Pancreas (tissue), 10 donors: ENCODE results near the gene SIPA1L2. TPM values are rescaled to one million over a fixed set of nuclear protein-coding genes. Genes with fewer than 3 reads are reported as not detected.

Experiments used
- ATAC-seq, 4 donors: fragments of 200-7000 bp; cut with Tn5 transposase; one replicate each; pipeline versions ENCODE4 v1.8.0 to v1.9.1; 2020; ENCODE audit warnings: mild to moderate bottlenecking in 4 of 4, moderate library complexity in 4 of 4
- DNase-seq, 6 donors: peaks; one replicate each; pipeline ENCODE4 v3.0.0-alpha.2; 2020
- FAIRE-seq: peaks from 2 replicates; lab custom pipeline; 2012; peaks lifted over from hg19 to GRCh38; lab: Jason Lieb, UNC
- H3K27ac ChIP-seq, 4 donors: fragments of 200-600 bp; sonication (generic); 1 replicate in 3 of 4; 2 replicates in 1 of 4; pipeline versions ENCODE4 v1.5.0 to v1.8.0; 2020
- H3K27me3 ChIP-seq, 4 donors: fragments of 200-600 bp; one replicate each; pipeline ENCODE4 v1.8.0; 2021
- H3K36me3 ChIP-seq, 3 donors: fragments of 200-600 bp; sonication (generic) in 1 of 3; one replicate each; pipeline versions ENCODE4 v1.5.0 to v1.8.0; 2020 to 2021
- H3K4me1 ChIP-seq, 3 donors: fragments of 200-600 bp; one replicate each; pipeline ENCODE4 v1.8.0; 2021
- H3K4me3 ChIP-seq, 4 donors: fragments of 200-600 bp; sonication (generic) in 2 of 4; one replicate each; pipeline versions ENCODE4 v1.5.0 to v1.8.0; 2020 to 2021
- H3K9me3 ChIP-seq, 4 donors: fragments of 200-600 bp; one replicate each; pipeline ENCODE4 v1.8.0; 2021
- CTCF ChIP-seq, 4 donors: fragments of 200-600 bp; sonication (generic) in 3 of 4; IDR thresholded peaks; one replicate each; pipeline versions ENCODE4 v1.5.0 to v1.8.0; 2021; ENCODE audit warnings: antibody characterized with exemption in 4 of 4
- WGBS, 2 donors: extraction: QIAGEN DNeasy Blood & Tissue Kit; methylation state at CpG; one replicate each; pipeline ENCODE4 v1.1.7; 2013; 5-methylcytosine and 5-hydroxymethylcytosine counted together
- intact Hi-C, 3 donors: fragments of 100-400 bp; cut with DNase I; formaldehyde crosslinking; loops; one replicate each; pipeline versions ENCODE4 v1.11.1 to v1.14.2; 2022
- polyA plus RNA-seq, 2 donors: library from polyadenylated mRNA; stranded (reverse); fragments of 200-250 nt; gene quantifications; one replicate each; pipeline ENCODE4 v1.2.3, GENCODE V29; 2013
- total RNA-seq, 6 donors: library from RNA; stranded (reverse); fragmentation: NEBNext Ultra II Directional in 4 of 6; extraction: Animal tissue kit (Norgen Biotek cat#: 25700) in 4 of 6; gene quantifications; one replicate each; pipeline versions ENCODE4 v1.2.1 to v1.2.4, GENCODE V29; 2021 to 2023
- donor health status: healthy with polysubstance abuse.
- donor health status: DM: no; HTN: no; CAD: no; lungs with moderate emphysema.
- donor health status: DM: no; HTN: no; CAD: no.
- donor health status: control.
- donor health status: control.
- donor health status: Bipolar disorder and iron deficiency.
- donor health status: DM: yes; HTN: yes; CAD: no.
- donor health status: DM: no; HTN: no; CAD: no.
- donor health status: DM: no; HTN: no; CAD: no.
- donor health status: DM: yes; HTN: yes; CAD: no.

Gene SIPA1L2
- total and polyA plus RNA-seq, 8 donors, result 2.1 to 10.9 (median 4.7) TPM

- H3K4me3 ChIP-seq, result no peak overlapping the region
- H3K27me3 ChIP-seq, result no peaks in the 10 kb centered on the region
- no peak for DNase-seq
- H3K9me3 ChIP-seq, result no peaks in the 10 kb centered on the region
- no peak overlapping the region for H3K27ac ChIP-seq
- TF ChIP-seq CTCF (IDR thresholded peaks at IDR 0.05), result no peak
- H3K4me1 ChIP-seq, result peaks cover 0 to 16% (median 0%) of the 10 kb centered on the region in 3 donors
- ATAC-seq, result no peak
- no peak for FAIRE-seq
- intact Hi-C loops, result loop anchor here in 1 of 3 donors (10.0 kb wide), 1 partner anchor 758 kb away; no protein-coding TSS in a partner anchor
- no peaks in the 10 kb centered on the region for H3K36me3 ChIP-seq
- 63 to 76% methylated on average over 8 of the region's 8 CpGs for WGBS, 2 donors
Observed at GRCh38 chr1:232622981-232623380, 7.0 kb downstream of the SIPA1L2 start.

GRCh38 chr1:232622378-232622777 lies 7.6 kb downstream of the SIPA1L2 start:
- FAIRE-seq, result peak; percentile 78
- no peak for TF ChIP-seq CTCF (IDR thresholded peaks at IDR 0.05)
- H3K27me3 ChIP-seq, result no peaks in the 10 kb centered on the region
- DNase-seq, result no peak
- H3K36me3 ChIP-seq, result no peaks in the 10 kb centered on the region
- ATAC-seq, result peak in 2 of 4 donors; percentile 31 to 34
- 43 to 48% methylated on average over 2 of the region's 2 CpGs for WGBS, 2 donors
- no peaks in the 10 kb centered on the region for H3K9me3 ChIP-seq
- H3K4me1 ChIP-seq, result peaks cover 0 to 14% (median 0%) of the 10 kb centered on the region in 3 donors
- intact Hi-C loops, result loop anchor here in 1 of 3 donors (10.0 kb wide), 1 partner anchor 758 kb away; no protein-coding TSS in a partner anchor
- no peak overlapping the region for H3K27ac ChIP-seq
- H3K4me3 ChIP-seq, result no peak overlapping the region

- 78 to 79% methylated on average over 3 of the region's 3 CpGs for WGBS, 2 donors
- intact Hi-C loops, result loop anchor here in 1 of 3 donors (10.0 kb wide), 1 partner anchor 756 kb away; no protein-coding TSS in a partner anchor
- H3K36me3 ChIP-seq, result no peaks in the 10 kb centered on the region
- no peaks in the 10 kb centered on the region for H3K27me3 ChIP-seq
- DNase-seq (no peak), ATAC-seq (peak in 2 of 4 donors; percentile 43 to 61), FAIRE-seq (no peak)
- H3K4me1 ChIP-seq, result peaks cover 0 to 14% (median 0%) of the 10 kb centered on the region in 3 donors
- TF ChIP-seq CTCF (IDR thresholded peaks at IDR 0.05), result no peak
- no peak overlapping the region for H3K4me3 ChIP-seq
- H3K9me3 ChIP-seq, result no peaks in the 10 kb centered on the region
- H3K27ac ChIP-seq, result peak overlapping the region in 2 of 4 donors; percentile 61 to 65
Observed at GRCh38 chr1:232621050-232621449, 8.9 kb downstream of the SIPA1L2 start.

GRCh38 chr1:232620356-232620969 lies 9.5 kb downstream of the SIPA1L2 start:
- Histone ChIP-seq H3K4me1 (peaks cover 0 to 14% (median 0%) of the 10 kb centered on the region in 3 donors), H3K36me3 (no peaks in the 10 kb centered on the region), H3K27me3 (no peaks in the 10 kb centered on the region), H3K27ac (peak overlapping the region in 2 of 4 donors; percentile 61 to 65), H3K4me3 (peak overlapping the region in 1 of 4 donors; percentile 0), H3K9me3 (no peaks in the 10 kb centered on the region)
- WGBS, 2 donors, result 42 to 49% methylated on average over 6 of the region's 6 CpGs
- intact Hi-C loops, result loop anchor here in 1 of 3 donors (10.0 kb wide), 1 partner anchor 756 kb away; no protein-coding TSS in a partner anchor
- ATAC-seq (peak; percentile 55 to 85 (median 79)), DNase-seq (peak in 3 of 6 donors; percentile 41 to 46 (median 44)), FAIRE-seq (peak; percentile 76)
- TF ChIP-seq CTCF (IDR thresholded peaks at IDR 0.05), result no peak

GRCh38 chr1:232617237-232617636 lies 12.7 kb downstream of the SIPA1L2 start:
- intact Hi-C loops, result no loop called here
- DNase-seq, result no peak
- no peak for FAIRE-seq
- peaks cover 0 to 14% (median 0%) of the 10 kb centered on the region in 3 donors for H3K4me1 ChIP-seq
- no peak for TF ChIP-seq CTCF (IDR thresholded peaks at IDR 0.05)
- H3K27me3 ChIP-seq, result no peaks in the 10 kb centered on the region
- H3K4me3 ChIP-seq, result no peak overlapping the region
- 90 to 97% methylated on average over 1 of the region's 1 CpG for WGBS, 2 donors
- ATAC-seq, result no peak
- no peaks in the 10 kb centered on the region for H3K9me3 ChIP-seq
- no peaks in the 10 kb centered on the region for H3K36me3 ChIP-seq
- H3K27ac ChIP-seq, result no peak overlapping the region
